DMS 273 treated with DMSO at 0.1 percent for 48 hours (cell line): ENCODE data around the gene ARHGDIB.

Source experiments
- DNase-seq: peaks from one replicate; lab custom pipeline; 2025; lab: John Stamatoyannopoulos, UW

Gene ARHGDIB

GRCh38 chr12:14956024-14956891 is 5.1 kb downstream of the ARHGDIB start:
- no peak for DNase-seq

- no peak for DNase-seq
Measured at GRCh38 chr12:14954269-14954668, 7.1 kb downstream of the ARHGDIB start.

- DNase-seq, result no peak
Measured at GRCh38 chr12:14953752-14954151, 7.6 kb downstream of the ARHGDIB start.

DNA sequence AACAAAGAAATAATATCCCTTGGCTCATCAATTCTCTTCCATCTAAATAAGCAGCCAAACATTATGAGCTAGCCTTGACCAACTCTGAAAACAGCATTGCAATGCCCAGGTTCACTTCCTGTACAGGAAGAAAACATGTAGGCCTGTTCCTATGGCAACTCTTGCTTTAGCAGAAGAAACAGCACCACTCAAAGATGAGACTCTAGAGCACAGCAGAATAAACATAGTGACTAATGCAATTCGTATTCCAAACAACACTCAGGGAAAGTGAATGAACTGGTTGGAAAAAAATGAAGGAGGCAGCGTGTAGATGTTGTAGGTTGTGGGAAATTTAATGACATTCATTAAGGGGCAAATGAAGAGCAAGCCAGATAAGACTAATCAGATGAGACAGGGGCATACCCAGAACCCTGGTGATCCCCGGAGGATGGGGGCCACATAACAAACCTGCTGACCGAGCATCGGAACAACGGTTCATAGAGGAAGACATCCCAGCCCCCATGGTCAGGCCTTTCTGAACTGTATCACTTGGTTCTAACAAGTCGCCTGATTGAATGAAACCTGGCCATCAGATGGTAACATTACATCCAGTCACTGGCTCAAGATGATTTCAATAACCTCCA is 9.0 kb downstream of the ARHGDIB start:
- DNase-seq, result no peak

GRCh38 chr12:14951851-14952250 is 9.6 kb downstream of the ARHGDIB start:
- DNase-seq, result no peak

GRCh38 chr12:14950982-14951746 is 10.2 kb downstream of the ARHGDIB start:
- no peak for DNase-seq

DNA sequence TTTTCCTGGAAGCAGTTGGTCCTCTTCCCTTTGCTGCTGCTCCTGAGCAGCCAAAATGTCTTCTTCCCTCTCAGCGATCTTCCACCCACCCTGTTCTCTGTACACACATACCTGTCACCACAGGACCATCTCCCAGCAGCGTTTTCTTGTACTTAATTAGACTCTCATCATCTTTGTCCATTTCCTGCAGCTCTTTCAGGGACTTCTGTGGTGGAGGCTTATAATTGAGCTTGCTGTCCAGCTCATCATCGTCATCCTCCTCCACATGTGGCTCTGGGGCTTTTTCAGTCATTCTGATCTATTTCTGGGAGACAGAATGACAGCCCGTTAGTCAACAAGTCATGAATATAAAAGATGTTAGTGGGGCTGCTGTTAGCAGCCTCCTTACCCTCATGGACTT is 11.0 kb downstream of the ARHGDIB start:
- no peak for DNase-seq

- DNase-seq, result no peak
Measured at GRCh38 chr12:14949631-14950030, 11.8 kb downstream of the ARHGDIB start.

DNA sequence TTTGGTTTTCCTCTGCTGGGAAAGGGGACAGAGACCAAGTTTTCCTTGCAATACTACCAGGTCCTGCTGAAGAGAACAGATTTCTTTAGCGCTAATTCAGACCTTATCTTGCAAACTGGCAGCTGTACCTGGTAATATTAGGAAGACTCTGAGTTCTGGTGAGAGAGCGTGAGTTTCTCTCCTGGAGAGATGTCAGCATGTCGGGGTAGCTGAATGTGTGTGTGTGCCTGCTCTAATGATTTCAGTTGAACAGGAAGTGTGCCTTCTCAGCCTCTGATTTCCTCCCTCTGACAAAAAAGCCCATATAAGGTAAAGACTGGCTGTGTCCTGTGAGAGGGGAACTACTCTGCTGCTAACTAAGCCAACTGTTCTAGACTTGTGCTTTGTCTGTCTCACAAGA is 12.7 kb downstream of the ARHGDIB start:
- DNase-seq, result peak; percentile 63

GRCh38 chr12:14946861-14947260 is 14.5 kb downstream of the ARHGDIB start:
- DNase-seq, result no peak

DNA sequence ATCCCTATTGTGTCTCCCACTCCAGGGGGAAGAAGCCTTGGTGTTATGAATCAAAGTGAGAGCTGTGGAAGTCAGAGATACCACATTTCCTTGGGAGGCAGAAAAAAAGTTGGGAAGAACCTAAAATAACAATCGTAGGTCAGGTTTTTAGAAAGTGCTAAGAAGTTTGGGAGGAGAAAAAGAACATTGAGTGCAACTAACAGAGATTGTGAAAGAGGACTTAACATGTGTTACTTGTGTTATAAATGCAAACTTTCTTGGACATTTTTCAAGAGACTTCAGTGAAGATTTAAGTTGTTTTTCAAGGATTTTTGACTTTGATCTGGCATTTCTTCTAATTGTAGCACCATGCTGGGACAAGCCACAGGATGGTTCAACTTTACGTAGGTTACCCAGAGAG is 15.2 kb downstream of the ARHGDIB start:
- DNase-seq, result no peak

- DNase-seq, result no peak
Measured at GRCh38 chr12:14942196-14942931, 19.0 kb downstream of the ARHGDIB start.

DNA sequence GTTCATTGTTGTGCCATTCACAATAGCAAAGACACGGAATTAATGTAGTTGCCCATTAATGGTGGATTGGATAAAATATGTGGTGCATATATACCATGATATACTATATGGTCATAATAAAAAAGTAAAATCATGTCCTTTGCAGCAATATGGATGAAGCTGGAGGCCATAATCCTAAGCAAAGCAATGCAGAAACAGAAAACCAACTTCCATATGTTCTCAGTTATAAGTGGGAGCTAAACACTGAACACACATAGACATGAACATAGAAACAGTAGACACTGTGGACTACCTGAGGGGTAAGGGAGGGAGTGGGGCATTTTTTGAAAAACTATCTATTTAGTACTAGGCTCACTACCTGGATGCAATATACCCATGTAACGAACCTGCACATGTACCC is 20.0 kb downstream of the ARHGDIB start:
- no peak for DNase-seq

GRCh38 chr12:14938301-14938700 is 23.1 kb downstream of the ARHGDIB start, which contains the start of gene ERP27:
Gene ERP27 (minus strand): TSS chr12:14938537. CDS start chr12:14938508, 29 bp downstream.
- DNase-seq, result no peak

DNA sequence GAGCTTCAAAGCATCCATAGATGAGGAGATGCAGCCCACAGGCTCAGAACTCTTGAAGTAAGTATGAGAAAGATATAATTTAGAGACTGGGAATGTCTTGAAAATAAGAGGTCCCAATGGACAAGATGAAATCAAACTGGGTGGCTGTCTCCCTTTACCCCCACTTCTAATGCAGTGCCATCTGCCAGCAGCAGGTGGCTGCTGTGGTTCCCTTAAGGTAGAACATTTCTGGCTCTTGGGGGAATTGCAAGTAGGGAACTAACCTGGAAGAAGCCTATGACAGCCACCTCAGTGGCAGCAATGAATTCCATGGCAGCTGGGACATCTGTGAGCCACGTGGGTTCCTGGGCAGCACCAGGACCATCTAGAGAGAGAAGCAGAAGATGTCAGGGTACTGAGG is 23.7 kb downstream of the ARHGDIB start:
- no peak for DNase-seq

GRCh38 chr12:14937014-14937413 is 24.4 kb downstream of the ARHGDIB start:
- no peak for DNase-seq

- DNase-seq, result no peak
Measured at GRCh38 chr12:14936224-14936861, 25.1 kb downstream of the ARHGDIB start.

DNA sequence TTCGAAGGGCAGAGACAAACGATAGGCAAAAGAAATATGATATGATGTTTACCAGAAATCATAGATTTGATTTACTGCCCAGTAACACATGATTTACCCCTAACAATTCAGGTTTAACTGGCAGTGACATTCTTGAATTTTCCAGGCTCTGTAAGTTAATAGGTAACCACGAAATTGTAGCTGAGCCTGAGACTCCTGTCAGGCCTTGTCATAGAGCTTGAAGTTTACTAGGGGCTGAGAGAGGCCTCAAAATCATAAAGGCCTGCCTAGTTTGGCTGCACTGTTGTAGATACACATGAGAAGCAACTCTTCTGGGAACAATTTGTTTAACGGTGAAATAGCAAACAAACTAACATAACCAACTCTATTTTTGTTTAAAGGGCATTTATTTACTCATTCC is 26.4 kb downstream of the ARHGDIB start:
- no peak for DNase-seq

DNA sequence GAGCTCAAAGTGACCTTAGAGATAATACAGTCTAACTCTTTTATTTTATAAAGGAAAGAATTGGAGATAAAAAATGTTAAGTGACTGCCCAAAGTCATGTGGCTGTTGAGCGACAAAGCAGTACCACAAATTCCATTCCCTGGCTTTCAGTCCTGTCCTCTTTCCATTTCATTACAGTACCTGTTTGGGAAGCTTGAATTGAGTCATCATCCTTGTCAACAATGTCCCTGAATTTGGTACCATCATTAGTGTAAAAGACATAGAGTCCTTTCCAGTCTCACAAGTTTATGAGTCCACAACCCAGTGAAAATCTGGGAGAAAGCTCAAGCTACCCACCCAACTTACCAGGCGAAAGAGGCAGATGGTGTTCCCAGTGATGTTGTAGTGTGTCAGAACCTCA is 26.9 kb downstream of the ARHGDIB start:
- no peak for DNase-seq

DNA sequence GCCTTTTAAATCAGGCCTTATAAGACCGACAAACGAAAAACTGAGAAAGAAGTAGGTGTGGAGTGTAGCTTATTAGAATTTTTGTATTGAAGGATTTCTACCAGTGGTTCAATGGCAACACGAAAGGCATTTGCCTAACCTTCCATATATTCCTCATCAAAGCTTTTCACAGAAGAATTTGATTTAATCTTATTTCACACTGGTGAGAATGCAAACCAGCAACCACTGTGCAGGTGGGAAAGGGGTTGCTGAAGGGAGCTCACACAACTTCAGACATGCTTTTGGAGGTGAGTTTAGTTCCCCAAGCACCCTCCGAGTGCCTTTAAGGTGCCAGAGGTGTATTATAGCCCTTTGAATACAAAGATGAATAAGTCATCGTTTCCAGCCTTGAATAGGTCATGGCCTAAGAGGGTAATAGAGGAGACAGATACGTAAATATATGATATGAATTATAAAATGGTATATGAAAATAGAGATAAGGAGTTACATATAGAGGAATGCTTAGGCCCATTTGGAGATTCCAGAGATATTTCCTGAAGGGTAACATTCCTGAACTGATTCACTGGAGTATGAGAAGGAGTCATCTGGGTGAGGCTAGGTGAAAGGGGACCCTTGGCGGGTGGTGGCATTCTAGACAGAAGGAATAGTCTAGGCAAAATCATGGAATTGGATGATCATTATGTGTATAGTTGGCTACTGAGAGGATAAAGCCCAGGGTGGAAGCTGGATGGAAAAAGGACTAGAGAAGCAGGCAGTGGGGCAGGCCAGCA is 29.4 kb downstream of the ARHGDIB start:
- no peak for DNase-seq

DNA sequence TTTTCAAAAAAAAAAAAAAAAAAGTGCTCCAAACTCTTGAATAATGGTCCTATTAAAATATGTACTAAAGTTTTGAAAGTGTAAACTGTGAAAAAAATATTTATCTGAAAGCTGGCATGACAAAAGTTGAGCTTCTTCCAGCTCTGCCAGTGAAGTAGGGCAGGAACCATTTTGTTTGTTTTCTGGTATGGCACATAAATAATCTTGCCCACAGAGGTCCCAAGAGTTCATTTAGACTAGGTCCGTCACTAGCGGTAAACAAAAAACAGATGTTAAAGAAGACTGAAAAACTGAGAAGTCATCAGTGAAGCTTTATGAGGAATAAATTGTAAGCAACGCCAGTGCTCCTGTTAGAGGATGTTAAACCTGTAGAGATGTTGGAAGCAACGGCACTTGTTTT is 30.0 kb downstream of the ARHGDIB start:
- no peak for DNase-seq
